Stimulated activated CD4-positive, alpha-beta T cell treated with anti-CD3 and anti-CD28 coated beads, Interleukin-4, amount 100 ng/mL, for 4 hours (primary cell): Measurements from ENCODE around the gene LRRC42.
"Not testable (repeated sequence)": the region's sequence is repeated elsewhere in the genome, so short reads cannot be mapped to it uniquely, and the experiment has no call there.

ENCODE experiments used
- DNase-seq, 2 experiments: peaks; one replicate each; pipeline ENCODE4 v3.0.0-alpha.2; 2020

LRRC42 gene

DNA sequence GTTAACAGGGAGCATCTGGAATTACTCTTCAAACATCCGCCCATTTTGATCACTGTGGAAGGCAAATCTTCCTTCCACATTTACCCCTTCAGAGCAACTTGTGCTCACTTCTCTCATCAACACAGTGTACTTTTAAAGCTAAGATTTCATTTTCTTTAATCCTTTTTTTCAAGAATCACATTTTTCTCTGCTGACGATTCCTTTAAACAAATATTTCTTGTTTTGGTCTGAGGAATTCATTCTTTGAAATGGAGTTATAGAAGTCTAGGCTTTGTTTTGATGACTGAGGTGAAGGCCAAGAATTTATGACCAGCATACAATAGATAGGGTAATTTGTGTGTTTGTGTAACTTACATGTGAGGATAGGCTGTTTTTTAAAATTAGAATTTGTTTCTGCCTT is 25.6 kb downstream of the LRRC42 start:
- DNase-seq = no peak

DNA sequence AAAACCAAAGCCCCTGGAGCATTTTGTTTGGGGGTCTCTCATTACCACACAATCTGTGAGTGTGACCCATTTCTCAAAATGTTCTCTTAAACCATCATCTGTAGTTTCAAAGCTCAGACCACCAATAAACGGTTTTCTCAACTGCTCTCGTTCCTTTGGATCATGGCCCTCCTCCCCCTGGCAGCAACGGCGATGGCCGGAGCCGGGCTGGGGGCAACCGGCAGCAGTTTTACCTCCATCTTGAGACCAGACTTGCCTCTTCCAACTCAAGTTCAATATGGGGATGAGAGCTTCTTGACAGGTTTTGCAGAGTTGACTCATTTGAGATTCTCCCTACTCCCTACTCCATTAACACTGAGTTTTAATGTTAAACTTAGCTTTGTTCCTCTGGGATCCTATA is 29.7 kb downstream of the LRRC42 start:
- DNase-seq = no peak

DNA sequence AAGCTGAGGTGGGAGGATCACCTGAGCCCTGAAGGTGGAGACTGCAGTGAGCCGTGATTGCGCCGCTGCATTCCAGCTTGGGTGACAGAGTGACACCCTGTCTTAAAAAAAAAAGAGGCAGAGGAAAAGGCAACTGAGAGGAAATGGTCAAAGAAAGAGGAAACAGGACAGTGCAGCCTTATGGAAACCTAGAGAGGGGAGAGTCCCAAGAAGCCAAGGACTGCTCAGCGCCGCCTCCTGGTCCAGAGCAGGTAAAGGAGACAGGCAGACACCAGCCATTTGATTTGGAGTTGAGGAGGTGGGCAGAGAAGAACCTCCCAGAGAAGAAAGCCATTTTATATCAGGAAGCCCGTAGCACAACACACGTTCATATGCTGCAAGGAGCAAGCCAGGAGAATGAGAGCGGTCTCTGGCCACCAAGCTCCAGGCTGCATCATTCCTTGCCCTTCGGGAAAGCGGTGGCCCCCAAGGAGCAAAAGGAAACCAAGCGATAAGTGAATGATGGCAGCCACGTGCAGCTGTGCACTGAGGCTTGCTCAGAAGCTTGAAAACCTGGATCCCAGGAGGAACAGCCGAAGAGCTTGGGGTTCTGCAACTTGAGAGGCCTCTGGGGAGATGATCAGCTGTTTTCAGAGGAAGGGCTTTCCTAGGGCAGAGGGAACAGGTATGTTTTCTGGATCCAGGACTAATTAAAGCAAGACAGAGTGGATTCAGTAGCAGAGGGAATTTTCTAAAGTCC is 33.7 kb downstream of the LRRC42 start:
- no peak for DNase-seq

DNA sequence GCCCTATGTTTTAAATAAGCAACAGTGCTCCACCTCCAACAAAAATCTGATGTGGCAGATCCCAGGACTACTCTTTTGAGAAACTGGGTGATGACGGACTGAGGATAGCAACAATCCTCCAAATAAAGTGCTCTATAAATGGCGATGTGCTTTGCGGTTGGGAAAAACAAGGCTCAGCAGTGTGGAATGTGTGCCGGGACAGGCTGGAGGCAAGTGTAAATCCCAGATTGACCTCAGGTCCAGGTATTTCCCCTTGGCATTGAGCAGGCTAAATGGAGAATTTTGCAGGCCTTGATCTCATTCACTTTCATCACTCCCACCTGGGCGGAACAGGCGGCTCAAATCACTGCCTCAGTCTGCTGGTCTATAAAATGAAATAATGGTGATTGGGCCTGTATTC is 35.1 kb downstream of the LRRC42 start:
- no peak for DNase-seq

DNA sequence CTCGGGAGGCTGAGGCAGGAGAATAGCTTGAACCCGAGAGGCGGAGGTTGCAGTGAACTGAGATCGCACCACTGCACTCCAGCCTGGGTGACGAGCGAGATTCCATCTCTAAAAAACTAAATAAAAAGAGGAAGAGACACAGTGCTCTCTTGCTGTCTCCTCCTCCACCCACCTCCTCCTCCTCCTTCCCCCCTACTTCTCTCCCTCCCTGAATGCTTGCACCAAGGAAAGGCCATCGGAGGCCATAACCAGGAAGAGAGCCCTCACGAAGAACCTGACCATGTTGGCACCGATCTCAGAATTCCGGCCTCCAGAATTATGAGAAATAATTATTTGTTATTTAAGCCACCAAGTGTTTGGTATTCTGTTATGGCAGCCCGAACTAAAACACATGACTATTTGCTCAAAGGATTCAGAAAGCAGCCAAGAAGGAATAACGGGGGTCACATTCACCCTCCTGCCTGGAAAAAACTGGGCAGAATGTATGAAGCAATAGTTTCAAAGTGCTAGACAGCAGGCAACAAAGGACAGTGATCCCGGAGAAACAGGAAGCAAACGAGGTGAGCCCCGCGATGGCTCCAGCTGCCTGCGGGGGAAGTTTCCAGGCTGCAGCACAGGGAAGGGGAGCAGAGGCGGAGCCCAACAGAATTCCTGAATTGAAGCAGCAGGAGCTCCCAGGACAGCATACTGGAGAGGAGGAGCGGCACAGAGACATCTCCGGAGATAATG is 36.0 kb downstream of the LRRC42 start:
- no peak for DNase-seq

DNA sequence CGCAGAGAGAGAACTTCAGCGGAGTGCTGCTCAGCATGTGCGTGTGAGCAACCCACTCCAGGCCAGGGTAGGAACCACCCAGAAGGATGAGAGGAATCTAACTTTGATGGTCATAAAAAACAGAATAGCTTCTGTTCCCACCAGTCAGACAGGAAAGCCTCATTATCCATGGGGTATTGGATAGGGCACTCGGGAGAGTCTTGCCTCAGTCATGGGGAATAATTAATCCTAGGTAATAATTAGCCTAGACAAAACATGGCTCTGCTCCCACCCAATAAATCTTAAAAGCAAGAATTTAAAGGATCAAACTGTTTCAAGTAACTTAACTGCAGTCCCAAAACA is 36.6 kb downstream of the LRRC42 start:
- no peak for DNase-seq

DNA sequence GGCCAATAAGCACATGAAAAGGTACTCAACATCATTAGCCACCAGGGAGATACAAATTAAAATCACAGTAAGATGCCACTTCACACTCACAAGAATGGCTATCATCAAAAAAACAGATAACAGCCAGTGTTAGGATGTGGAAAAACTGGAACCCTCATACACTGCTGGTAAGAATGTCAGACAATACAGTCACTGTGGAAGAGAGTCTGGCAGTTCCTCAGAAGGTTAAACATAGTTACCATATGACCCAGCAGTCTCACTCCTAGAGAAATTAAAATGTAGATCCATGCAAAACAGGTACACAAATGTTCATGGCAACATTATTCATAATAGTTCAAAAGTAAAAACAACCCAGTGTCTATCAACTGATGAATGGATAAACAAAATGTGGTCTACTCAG is 38.6 kb downstream of the LRRC42 start:
- DNase-seq = no peak

DNA sequence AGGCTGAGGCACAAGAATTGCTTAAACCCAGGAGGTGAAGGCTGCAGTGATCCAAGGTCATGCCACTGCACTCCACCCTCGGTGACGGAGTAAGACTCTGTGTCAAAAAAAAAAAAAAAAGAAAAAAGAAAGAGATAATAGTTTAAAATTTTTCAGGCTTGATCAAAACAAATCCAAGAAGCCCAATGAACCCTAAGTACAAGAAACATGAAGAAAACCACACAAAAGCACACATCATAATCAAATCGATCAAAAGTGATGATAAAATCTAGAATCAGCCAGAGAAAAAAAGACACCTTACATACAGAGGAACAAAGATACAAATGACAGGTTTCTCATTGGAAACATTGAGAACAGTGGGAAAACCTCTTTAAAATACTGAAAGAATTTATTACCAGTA is 40.3 kb downstream of the LRRC42 start:
- no peak for DNase-seq

DNA sequence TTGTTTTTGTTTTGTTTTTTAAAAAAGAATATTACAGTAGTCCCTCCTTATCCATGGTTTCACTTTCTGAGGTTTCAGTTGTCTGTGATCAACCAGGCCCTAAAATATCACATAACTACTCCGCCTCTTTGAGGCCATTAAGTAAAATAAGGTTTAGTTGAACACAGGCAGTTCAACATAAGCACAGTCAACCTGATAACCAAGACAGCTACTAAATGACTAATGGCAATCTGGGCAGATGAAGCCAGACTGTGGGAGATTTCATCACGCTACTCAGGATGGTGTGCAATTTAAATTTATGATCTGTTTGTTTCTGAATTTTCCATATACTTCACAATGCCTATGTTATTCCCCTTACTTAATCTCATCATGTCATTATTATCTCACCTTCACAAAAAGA is 41.7 kb downstream of the LRRC42 start:
- DNase-seq = no peak

DNA sequence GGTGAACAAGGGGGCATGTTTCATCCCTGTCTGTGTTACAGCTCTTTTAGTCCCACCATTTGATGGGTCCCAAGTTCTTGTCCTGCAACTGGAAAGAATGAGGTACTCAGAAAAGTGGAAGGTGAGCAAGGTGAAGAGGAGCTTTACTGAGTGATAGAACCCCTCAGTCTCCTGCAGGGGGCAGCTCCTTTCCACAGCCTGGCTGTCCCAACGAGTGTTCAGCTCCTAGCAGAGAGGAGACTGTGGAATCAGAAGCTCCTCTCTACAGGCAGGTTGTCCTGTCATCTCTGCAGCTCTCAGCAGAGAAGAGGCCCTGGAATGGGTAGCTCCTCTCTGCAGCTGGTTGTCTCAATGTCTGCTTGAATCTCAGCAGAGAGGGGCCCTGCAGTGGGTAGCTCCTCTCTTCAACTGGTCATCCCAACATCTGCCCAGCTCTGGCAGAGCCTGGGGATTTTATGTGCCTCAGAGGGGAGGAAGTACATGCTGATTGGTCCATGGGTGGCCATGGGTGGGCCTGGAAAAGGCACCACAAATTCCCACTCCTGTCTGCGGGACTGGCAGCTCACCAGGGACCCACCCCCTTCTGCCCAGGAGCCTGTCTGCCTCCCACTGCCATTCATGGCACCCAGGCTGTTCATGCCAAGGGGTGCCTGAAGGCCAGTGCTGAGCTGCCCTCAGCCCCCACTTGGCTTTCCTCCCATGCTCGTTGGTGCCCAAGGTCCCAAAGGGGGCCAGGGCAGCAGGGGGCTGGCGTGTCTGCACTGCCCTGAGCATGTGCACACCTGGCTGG is 46.1 kb downstream of the LRRC42 start:
- DNase-seq = no peak

DNA sequence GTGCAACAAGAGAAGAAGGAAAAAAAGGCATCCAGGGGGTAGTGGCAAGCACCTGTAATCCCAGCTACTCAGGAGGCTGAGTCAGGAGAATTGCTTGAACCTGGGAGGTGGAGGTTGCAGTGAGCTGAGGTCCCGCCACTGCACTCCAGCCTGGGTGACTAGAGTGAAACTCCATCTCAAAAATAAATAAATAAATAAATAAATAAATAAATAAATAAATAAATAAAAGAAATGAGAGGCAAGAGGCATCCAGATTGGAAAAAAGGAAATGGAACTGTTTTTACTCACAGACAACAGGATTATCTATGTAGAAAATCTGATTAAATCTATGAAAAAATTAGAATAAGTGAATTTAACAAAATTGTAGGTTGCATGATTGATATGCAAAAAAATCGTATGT is 48.4 kb downstream of the LRRC42 start:
- not testable (repeated sequence) for DNase-seq

DNA sequence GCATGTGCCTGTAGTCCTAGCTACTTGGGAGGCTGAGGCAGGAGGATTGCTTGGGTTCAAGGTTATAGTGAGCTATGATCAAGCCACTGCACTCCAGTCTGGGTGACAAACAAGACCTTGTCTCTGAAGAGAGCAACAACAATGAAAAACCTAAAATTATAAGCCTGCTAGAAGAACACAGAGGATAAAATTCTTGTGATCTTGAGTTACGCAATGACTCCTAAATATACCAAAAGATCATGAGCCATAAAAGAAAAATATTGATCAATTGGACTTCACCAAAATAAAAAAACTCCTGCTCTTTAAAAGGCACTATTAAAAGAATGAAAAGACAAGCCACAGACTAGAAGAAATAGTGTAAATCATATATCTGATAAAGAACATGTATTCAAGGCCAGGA is 49.5 kb downstream of the LRRC42 start:
- no peak for DNase-seq

DNA sequence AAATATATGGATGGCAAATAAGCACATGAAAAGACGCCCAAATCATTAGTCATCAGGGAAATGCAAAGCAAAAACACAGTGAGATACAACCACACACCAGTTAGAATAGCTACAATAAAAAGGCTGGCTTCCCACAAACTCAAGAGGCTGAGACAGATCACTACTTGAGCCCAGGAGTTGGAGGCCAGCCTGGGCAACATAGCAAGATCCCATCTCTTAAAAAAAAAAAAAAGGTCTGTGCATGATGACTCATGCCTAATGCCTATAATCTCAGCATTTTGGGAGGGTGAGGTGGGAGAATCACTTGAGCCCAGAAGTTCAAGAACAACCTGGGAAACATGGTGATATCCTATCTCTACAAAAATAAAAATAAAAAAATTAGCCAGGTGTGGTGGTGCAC is 52.1 kb downstream of the LRRC42 start:
- DNase-seq = no peak

DNA sequence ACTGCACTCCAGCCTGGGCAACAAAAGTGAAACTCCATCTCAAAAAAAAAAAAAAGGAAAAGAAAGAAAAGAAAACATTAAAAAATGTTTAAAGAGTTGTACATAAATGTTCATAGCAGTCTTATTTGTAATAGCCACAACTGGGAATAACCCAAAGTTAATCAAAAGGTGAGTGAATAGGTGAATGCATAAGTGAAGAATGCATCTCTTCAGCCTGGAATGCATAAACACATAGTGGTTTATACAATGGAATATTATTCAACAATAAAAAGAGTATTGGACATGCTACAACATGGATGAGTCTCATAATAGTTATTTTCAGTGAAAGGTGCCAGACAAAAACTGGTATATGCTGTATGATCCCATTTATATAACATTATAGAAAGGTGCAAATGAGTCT is 53.8 kb downstream of the LRRC42 start:
- no peak for DNase-seq

DNA sequence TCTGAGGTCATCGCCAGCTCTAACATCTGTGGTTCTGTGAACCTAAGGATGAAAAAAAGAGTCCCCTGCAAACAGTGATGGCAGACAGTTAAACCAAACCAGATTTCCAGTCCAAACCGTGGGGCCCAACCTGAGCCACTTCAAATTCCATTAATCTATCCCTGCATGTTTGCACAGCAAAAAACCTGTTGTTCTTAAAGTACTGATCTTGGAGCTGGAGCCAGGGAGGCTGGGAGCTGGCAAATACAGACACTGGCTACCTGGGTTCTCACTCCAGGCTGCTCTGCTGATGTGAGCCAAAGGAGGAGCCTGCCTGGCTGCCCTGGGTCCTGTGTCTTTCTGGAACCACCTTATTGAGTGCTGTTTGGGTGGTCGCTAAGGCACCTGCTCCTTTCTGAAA is 55.4 kb downstream of the LRRC42 start:
- DNase-seq = no peak

DNA sequence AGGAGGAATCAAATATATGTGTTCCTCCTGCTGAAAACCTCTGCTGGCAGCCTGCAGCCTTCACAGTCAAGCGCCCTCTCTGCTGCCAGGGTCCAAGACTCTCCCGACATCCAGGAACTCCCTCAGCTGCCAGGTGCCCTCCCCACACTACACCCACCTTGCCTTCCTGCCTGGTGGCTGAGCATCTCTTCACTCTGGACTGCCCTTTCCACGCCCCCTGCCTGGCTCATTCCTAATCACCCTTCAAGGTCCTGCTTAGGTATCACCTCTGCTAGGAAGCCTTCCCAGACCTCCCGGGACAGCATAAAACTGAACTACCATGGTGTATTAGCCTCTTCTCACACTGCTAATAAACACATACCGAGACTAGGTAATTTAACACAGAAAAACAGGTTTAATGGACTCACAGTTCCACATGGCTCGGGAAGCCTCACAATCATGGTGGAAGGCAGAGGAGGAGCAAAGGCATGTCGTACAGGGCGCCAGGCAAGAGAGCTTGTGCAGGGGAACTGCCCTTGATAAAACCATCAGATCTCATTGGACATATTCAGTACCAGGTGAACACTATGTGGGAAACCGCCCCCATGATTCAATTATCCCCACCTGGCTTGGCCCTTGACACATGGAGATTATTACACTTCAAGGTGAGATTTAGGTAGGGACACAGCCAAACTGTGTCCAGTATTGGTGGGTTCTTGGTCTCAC is 56.5 kb downstream of the LRRC42 start:
- no peak for DNase-seq

DNA sequence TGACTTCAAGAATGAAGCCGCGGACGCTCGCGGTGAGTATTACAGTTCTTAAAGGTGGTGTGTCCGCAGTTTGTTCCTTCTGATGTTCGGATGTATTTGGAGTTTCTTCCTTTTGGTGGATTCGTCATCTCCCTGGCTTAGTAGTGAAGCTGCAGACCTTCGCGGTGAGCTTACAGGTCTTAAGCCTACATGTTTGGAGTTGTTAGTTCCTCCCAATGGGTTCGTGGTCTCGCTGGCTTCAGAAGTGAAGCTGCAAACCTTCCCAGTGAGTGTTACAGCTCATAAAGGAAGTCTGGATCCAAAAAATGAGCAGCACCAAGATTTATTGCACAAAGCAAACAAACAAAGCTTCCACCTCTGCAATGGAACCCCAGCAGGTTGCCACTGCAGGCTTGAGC is 57.1 kb downstream of the LRRC42 start:
- no peak for DNase-seq

DNA sequence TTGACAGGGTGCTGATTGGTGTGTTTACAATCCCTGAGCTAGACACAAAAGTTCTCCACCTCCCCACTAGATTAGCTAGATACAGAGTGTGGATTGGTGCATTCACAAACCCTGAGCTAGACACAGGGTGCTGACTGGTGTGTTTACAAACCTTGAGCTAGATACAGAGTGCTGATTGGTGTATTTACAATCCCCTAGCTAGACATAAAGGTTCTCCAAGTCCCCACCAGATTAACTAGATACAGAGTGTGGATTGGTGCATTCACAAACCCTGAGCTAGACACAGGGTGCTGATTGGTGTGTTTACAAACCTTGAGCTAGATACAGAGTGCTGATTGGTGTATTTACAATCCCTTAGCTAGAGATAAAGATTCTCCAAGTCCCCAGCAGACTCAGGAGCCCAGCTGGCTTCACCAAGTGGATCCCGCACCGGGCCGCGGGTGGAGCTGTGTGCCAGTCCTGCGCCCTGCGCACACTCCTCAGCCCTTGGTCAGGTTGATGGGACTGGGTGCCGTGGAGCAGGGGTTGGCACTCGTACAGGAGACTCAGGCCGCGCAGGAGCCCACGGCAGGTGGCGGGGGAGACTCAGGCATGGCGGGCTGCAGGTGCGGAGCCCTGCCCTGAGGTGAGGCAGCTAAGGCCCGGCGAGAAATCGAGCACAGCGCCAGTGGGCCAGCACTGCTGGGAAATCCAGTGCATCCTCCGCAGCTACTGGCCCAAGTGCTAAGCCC is 57.8 kb downstream of the LRRC42 start:
- DNase-seq = not testable (repeated sequence)

DNA sequence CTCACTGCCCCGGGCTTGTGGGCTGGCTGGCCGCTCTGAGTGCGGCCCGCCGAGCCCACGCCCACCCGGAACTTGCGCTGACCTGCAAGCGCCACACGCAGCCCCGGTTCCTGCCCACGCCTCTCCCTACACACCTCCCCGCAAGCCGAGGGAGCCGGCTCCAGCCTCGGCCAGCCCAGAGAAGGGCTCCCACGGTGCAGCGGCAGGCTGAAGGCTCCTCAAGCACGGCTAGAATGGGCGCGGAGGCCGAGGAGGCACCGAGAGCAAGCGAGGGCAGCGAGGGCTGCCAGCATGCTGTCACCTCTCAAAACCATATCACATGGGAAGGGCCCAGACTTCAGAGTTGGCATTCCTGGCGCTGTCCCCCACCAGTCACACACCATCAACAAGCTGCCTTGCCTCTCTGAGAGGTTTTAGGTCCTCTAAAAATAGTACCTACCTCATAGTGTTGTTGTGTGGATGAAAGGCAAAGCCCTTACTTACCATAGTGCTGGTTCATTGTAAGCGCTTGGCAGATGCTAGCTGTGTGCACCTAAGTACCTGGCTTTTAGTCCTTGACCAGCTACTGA is 58.4 kb downstream of the LRRC42 start:
- no peak for DNase-seq

DNA sequence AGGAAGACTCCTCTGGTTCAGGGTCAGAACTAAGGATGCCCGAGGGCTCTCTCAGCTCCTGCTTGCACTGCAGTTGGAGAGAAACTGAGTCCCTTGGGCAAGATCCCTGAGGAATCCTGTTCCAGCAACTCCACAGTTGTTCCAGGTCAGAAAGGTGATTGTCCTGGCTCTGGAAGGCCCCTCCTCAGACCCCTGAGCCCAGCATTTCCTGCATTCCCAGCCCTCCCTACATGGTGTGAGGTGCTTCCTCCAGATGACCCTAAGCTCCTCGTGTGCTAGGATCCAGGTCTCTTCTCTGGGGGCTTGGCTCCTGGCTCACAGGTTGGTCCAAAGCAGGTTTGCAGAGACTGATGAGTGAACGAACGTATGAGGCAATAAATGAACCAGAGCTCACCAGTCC is 60.4 kb downstream of the LRRC42 start:
- DNase-seq = no peak

DNA sequence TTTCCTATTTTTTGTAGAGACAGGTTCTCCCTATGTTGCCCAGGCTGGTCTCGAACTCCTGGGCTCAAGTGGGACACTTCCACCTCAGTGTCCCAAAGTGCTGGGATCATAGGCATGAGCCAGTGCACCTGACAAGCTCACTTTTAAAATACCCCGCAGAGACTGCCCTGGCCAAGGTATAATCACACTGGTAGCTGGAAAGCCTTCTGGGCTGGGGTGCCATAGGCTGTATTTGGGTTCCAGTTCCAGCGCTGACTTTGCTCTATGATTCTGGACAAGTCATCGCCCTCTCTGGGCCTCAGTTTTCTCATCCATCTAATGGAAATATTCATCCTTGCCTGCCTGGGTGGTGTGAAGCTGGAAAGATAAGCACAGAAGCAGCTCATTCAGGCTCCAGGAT is 61.5 kb downstream of the LRRC42 start:
- DNase-seq = no peak

DNA sequence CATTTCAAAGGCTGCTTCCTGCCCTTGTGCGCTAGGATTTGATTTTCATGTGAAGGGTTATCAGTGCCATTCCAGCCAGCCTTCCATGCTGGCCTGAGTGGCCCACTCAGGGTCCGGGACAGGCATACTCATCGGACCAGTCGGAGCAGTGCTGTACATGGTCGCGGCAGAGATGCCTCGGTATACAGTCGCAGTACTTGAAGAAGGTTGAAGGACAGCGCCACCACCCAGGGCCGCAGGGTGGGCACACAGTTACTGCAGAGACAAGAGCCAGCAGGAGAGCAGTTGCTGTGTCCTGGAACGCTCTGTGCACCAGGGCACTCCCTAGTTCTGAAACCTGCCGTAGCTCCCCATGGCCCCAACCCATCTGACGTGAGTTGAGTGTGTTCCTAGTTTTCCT is 62.7 kb downstream of the LRRC42 start:
- no peak for DNase-seq
